Common myeloid progenitor, CD34-positive (primary cell): ENCODE measurements around the gene MAP3K13.
A peak's percentile ranks its signal among the peaks of the same experiment; 100 is the strongest.

Experiments
- CTCF ChIA-PET: fragments of 350-600 bp; sonication (Branson Sonifier 250); formaldehyde crosslinking; loops from one replicate; lab custom pipeline; 2021; ENCODE audit warnings: antibody characterized with exemption; lab: Charles Lee
- POLR2A ChIA-PET: fragments of 350-600 bp; sonication (Branson Sonifier 250); formaldehyde crosslinking; loops from one replicate; lab custom pipeline; 2021; ENCODE audit warnings: antibody characterized with exemption; lab: Charles Lee
- DNase-seq, 3 donors: peaks; one replicate each; pipeline versions ENCODE4 v3.0.0 to v3.0.0-alpha.2; 2013
- H3K27ac ChIP-seq, 2 experiments: 1 replicate in 1 of 2; 2 replicates in 1 of 2; pipeline ENCODE4 v1.7.0; 2013; ENCODE audit warnings: inconsistent platforms in 2 of 2, low read length in 2 of 2, mild to moderate bottlenecking in 2 of 2, low read depth in 1 of 2, moderate library complexity in 1 of 2; ENCODE audit not compliant: severe bottlenecking in 2 of 2, insufficient read depth in 1 of 2, poor library complexity in 1 of 2
- H3K27me3 ChIP-seq, 5 experiments: replicated peaks in 2 of 5; 1 replicate in 3 of 5; 2 replicates in 2 of 5; pipeline versions ENCODE4 v1.6.1 to v1.7.0; 2013; ENCODE audit warnings: low read length in 4 of 5, mild to moderate bottlenecking in 2 of 5, moderate library complexity in 2 of 5, inconsistent platforms in 1 of 5; ENCODE audit not compliant: insufficient read depth in 5 of 5, control insufficient read depth in 4 of 5
- H3K36me3 ChIP-seq, 4 experiments: 1 replicate in 2 of 4; 2 replicates in 2 of 4; pipeline versions ENCODE4 v1.6.1 to v1.7.0; 2013; ENCODE audit warnings: low read length in 3 of 4, control low read depth in 1 of 4, mild to moderate bottlenecking in 1 of 4; ENCODE audit not compliant: control insufficient read depth in 4 of 4, insufficient read depth in 4 of 4
- H3K4me1 ChIP-seq, 4 experiments: 1 replicate in 3 of 4; 2 replicates in 1 of 4; pipeline versions ENCODE4 v1.6.1 to v1.7.1; 2013; ENCODE audit warnings: low read length in 3 of 4, mild to moderate bottlenecking in 3 of 4, control low read depth in 1 of 4, inconsistent platforms in 1 of 4, moderate library complexity in 1 of 4; ENCODE audit not compliant: control insufficient read depth in 4 of 4, insufficient read depth in 4 of 4; ENCODE audit errors: control extremely low read depth in 1 of 4
- H3K4me3 ChIP-seq, 7 experiments: 1 replicate in 4 of 7; 2 replicates in 3 of 7; pipeline versions ENCODE4 v1.5.1 to v1.7.0; 2013; ENCODE audit warnings: mild to moderate bottlenecking in 7 of 7, low read length in 6 of 7, moderate library complexity in 6 of 7, inconsistent platforms in 2 of 7, low read depth in 2 of 7, control low read depth in 1 of 7; ENCODE audit not compliant: insufficient read depth in 4 of 7, control insufficient read depth in 1 of 7; ENCODE audit errors: extremely low read depth in 1 of 7
- H3K9me3 ChIP-seq, 5 experiments: 1 replicate in 4 of 5; 2 replicates in 1 of 5; pipeline versions ENCODE4 v1.6.1 to v1.7.1; 2013; ENCODE audit warnings: low read length in 4 of 5, mild to moderate bottlenecking in 2 of 5, inconsistent platforms in 1 of 5, low read depth in 1 of 5, moderate library complexity in 1 of 5; ENCODE audit not compliant: control insufficient read depth in 4 of 5, insufficient read depth in 2 of 5; ENCODE audit errors: control extremely low read depth in 1 of 5
- WGBS: methylation state at CpG from one replicate; pipeline ENCODE4 v1.1.5; 2013; ENCODE audit not compliant: insufficient coverage; 5-methylcytosine and 5-hydroxymethylcytosine counted together

The MAP3K13 gene

DNA sequence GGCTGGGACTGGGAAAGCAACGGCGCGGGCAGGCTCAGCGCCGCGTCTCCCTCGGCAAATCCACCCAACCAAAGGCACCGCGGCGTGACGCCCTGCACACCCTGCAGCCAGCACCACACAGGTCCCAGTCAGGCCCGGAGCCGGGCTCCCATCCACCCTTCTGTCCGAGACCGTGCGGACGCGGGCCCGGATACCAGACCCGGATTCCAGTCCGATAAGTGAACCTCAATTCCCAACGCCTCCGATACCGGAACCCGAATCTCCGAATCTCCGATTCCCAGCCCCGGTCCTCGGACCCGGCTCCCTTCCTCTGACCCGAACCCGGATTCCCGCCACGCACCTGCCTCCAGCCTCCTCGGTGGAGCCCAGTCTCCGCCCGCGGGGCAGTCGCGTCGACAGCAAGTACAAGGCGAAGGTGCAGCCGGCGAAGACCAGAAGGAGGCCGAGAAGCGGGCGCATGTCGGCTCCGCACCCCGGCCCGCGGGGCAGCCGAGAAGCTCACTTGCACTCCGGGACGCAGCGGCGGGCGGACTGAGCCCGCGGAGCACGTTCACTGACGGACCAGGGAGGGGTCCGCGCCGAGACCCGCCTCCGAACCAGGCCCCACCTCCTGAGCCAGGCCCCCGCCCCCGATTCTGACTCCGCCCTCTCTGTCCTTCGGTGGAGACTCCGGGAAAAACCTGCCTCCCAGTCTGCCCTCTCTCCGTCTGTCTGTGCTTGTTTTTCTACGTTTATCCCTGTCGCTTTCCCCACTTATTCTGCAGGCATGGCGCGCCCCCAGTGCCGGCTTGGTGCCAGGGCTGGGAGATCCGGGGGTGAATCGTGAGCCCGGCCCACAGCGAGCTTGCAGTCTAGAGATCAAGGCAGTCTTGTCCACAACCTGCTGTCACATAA, 135.8 kb downstream of the MAP3K13 start, which contains the start of gene TMEM41A:
TSS of gene TMEM41A (minus strand) at position 533 of the 894 bp plus-strand sequence. CDS start at position 459, 74 bp downstream.
- under 1% methylated on average over 68 of the region's 82 CpGs for WGBS
- peak; percentile 89 to 93 (median 93) for DNase-seq
- Histone ChIP-seq H3K36me3 (peaks cover 2 to 32% (median 24%) of the 10 kb centered on the region in 4 experiments), H3K4me1 (peaks cover 0 to 13% (median 7%) of the 10 kb centered on the region in 4 experiments), H3K27ac (peak within 1 kb of the TSS; percentile 62 to 85), H3K4me3 (peak within 1 kb of the TSS; percentile 83 to 98 (median 89)), H3K27me3 (no peaks in the 10 kb centered on the region), H3K9me3 (no peaks in the 10 kb centered on the region)
- ChIA-PET POLR2A (interaction anchor here (0.6 kb wide), 1 partner anchor 8 kb away, joined by 3 read pairs; no protein-coding TSS in a partner anchor), CTCF (interaction anchor here (1.0 kb wide), 1 partner anchor 59 kb away, joined by 4 read pairs; no protein-coding TSS in a partner anchor)

DNA sequence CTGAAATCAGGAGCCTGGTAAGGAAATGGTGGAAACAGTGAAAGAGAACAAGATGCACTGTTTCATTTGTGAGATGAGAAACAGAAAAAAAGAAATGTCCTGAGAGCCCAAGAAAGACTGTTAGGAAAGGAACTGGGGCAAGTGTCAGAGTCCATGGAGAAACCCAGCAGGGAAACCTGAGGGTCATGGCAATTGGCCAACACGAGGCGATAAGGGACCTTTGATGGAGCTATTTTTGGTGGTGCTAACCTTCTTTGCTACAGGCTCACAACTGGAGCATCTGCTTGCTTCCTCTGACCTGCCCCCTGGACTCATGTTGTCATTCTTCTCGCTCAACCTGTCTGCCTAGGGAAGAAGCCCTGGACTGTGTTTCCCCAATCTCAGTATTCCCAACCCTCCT, 140.1 kb downstream of the MAP3K13 start:
- Histone ChIP-seq H3K4me1 (peaks cover 0 to 6% (median under 1%) of the 10 kb centered on the region in 4 experiments), H3K9me3 (no peaks in the 10 kb centered on the region), H3K36me3 (no peaks in the 10 kb centered on the region), H3K27me3 (no peaks in the 10 kb centered on the region), H3K27ac (no peak overlapping the region), H3K4me3 (no peak overlapping the region)
- CTCF ChIA-PET = interaction anchor here (0.7 kb wide), 1 partner anchor 32 kb away, joined by 3 read pairs; no protein-coding TSS in a partner anchor
- no peak for DNase-seq
- 97% methylated on average over 3 of the region's 3 CpGs for WGBS
- POLR2A ChIA-PET = no interaction called here

DNA sequence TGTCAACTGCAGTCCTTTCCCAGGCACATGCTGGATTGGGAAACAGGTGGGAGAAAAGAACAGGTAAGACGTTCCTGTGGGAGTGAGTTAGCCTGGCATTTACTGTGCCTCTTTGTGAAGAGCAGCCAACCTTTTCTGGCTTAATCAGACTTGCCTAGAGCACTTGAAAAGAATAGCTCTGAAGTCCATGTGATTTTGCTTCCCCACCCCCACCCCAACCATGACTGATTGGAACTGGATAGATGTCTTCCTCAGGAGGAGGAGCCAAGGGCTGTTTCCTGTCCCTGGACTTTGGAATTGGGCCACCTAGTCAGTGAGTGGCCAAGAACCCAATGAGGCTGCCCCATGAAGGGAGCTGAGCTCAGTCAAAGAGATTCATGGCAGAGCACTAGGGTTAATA, 140.6 kb downstream of the MAP3K13 start:
- CTCF ChIA-PET = interaction anchor here (0.7 kb wide), 1 partner anchor 32 kb away, joined by 3 read pairs; no protein-coding TSS in a partner anchor
- WGBS = 80% methylated on average over 1 of the region's 1 CpG
- Histone ChIP-seq H3K27me3 (no peaks in the 10 kb centered on the region), H3K4me1 (peaks cover 0 to 4% (median 0%) of the 10 kb centered on the region in 4 experiments), H3K36me3 (no peaks in the 10 kb centered on the region), H3K9me3 (no peaks in the 10 kb centered on the region), H3K27ac (no peak overlapping the region), H3K4me3 (no peak overlapping the region)
- POLR2A ChIA-PET = no interaction called here
- no peak for DNase-seq

DNA sequence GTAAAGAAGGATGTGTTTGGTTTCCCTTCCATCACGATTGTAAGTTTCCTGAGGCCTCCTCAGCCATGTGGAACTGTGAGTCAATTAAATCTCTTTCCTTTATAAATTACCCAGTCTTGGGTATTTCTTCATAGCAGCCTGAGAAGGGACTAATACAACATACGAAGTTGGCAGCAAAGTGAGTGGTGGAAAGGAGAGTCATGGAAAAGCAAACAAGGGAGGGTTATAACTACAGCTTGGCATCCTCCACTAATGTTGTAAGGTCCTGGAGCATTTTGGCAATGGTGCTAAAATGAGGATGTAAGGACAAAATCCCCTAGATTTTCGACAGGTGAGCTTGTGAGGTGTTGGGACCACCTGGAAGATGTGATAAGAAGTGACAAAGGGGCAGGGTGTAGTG, 141.7 kb downstream of the MAP3K13 start:
- WGBS = 100% methylated on average over 1 of the region's 3 CpGs
- no peaks in the 10 kb centered on the region for H3K9me3 ChIP-seq
- POLR2A ChIA-PET = no interaction called here
- H3K4me1 ChIP-seq = peaks cover 0 to 1% (median 0%) of the 10 kb centered on the region in 4 experiments
- CTCF ChIA-PET = interaction anchor here (1.6 kb wide), 1 partner anchor 25 kb away, joined by 3 read pairs; no protein-coding TSS in a partner anchor
- no peak overlapping the region for H3K27ac ChIP-seq
- DNase-seq = no peak
- H3K27me3 ChIP-seq = no peaks in the 10 kb centered on the region
- H3K4me3 ChIP-seq = no peak overlapping the region
- H3K36me3 ChIP-seq = no peaks in the 10 kb centered on the region

DNA sequence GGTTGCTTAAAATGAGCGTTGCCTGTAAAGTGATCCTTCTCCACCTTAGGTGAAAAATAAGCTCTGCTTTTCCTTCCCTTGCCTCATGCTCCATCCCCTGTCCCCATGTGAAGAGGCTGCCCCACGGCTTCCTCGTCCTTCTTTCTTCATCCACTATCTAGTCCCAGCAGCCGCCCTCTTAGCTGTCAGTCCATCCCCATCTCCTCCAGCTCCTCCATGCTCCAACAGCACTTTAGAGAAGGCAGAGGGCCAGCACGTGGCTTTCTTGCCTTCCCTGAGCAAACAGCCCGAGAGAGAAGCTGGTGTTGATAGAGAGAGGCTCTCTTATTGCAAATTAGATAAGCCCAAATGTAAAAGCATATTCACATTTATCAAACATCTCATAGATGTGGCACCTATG, 144.9 kb downstream of the MAP3K13 start:
- H3K4me1 ChIP-seq = no peaks in the 10 kb centered on the region
- H3K4me3 ChIP-seq = no peak overlapping the region
- no peaks in the 10 kb centered on the region for H3K9me3 ChIP-seq
- CTCF ChIA-PET = no interaction called here
- no peak for DNase-seq
- no peaks in the 10 kb centered on the region for H3K27me3 ChIP-seq
- WGBS = 86% methylated on average over 4 of the region's 6 CpGs
- H3K27ac ChIP-seq = no peak overlapping the region
- POLR2A ChIA-PET = no interaction called here
- H3K36me3 ChIP-seq = no peaks in the 10 kb centered on the region

DNA sequence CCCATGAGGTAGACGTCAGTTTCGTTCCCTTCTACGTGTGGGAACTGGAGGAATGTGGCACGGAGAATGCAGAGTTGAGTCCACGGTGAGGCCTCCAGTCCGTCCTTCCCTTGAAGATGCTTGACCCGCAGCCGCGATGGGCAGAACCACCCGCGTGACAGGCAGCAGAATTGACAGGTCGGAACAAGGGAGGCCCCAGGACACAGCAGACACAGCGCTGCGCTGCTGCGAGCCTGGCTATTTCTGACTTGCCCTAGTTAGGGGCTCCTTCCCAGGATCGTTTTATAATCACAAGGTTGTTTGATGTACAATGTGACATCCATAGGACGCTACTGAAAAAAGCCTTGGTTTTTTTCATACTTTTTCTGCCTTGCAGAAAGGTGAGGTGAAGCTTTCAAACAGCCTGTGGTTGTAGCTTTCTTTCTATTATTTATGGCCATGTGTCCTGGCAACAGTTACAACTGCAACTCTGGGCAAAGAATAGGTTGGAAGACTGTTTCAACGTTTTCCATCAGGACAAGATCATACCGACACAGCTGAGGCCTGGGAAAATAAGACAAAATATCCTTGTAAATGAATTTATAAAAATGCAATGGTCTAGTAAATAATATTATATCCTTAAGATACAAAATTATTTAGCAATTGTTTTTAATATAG, 145.5 kb downstream of the MAP3K13 start:
- CTCF ChIA-PET = no interaction called here
- WGBS = 96% methylated on average over 17 of the region's 19 CpGs

More for the DNA sequence above, 145.5 kb downstream of the MAP3K13 start:
- DNase-seq = no peak
- H3K4me1 ChIP-seq = no peaks in the 10 kb centered on the region
- no peaks in the 10 kb centered on the region for H3K9me3 ChIP-seq
- H3K27me3 ChIP-seq = no peaks in the 10 kb centered on the region
- no peak overlapping the region for H3K27ac ChIP-seq
- no peak overlapping the region for H3K4me3 ChIP-seq
- POLR2A ChIA-PET = no interaction called here
- H3K36me3 ChIP-seq = no peaks in the 10 kb centered on the region
